ENCODE data around the gene GALK1.

Gene GALK1

DNA sequence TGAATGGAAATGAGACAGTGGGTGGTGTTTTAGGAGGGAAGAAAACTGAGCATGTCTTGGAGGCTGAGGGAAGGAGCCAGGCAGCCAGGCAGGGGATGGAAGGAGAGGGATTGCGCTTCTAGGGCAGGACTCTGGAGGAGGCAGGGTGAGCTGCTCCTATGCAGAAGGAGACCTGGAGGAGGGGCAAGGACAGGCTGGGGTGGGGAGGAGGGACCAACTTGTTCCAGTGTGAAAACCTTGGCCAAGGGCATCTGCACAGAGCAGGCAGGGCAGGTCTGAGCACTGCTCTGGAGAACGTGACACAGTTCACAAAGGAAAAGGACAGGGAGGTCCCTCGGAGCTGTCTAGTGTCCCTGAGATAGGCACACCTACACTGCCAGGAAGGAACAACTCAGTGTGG is 5.5 kb downstream of the GALK1 start:
- no peaks in the 10 kb centered on the region for H3K27me3 ChIP-seq (ENCODE audit: low read depth, low read length)
- peaks cover 3% of the 10 kb centered on the region for H3K36me3 ChIP-seq (replicated peaks; ENCODE audit: low read depth, low read length)
- no peak overlapping the region for H3K4me2 ChIP-seq (ENCODE audit: low read length)
- no peaks in the 10 kb centered on the region for H4K20me1 ChIP-seq (ENCODE audit: insufficient read depth, low read length)
- no peaks in the 10 kb centered on the region for H3K9me3 ChIP-seq (ENCODE audit: insufficient read depth, low read length)
- no peak overlapping the region for H3K4me3 ChIP-seq (ENCODE audit: low read length)
- H3K79me2 ChIP-seq (ENCODE audit: low read length) = no peaks in the 10 kb centered on the region
- no peak for TF ChIP-seq EZH2phosphoT487 (IDR thresholded peaks at IDR 0.05; ENCODE audit: low read depth)
- H2AFZ ChIP-seq (ENCODE audit: low read depth, low read length) = no peak overlapping the region
- H3K27ac ChIP-seq (ENCODE audit: low read length) = no peak overlapping the region
- H3K9ac ChIP-seq (ENCODE audit: low read length) = no peak overlapping the region
- H3K4me1 ChIP-seq (ENCODE audit: low read length) = peaks cover 13% of the 10 kb centered on the region

- Histone ChIP-seq H3K9me3 (ENCODE audit: insufficient read depth, low read length) (no peaks in the 10 kb centered on the region), H3K27ac (ENCODE audit: low read length) (no peak overlapping the region), H2AFZ (ENCODE audit: low read depth, low read length) (no peak overlapping the region), H3K4me3 (ENCODE audit: low read length) (no peak overlapping the region), H3K27me3 (ENCODE audit: low read depth, low read length) (no peaks in the 10 kb centered on the region), H4K20me1 (ENCODE audit: insufficient read depth, low read length) (no peaks in the 10 kb centered on the region), H3K79me2 (ENCODE audit: low read length) (no peaks in the 10 kb centered on the region), H3K4me2 (ENCODE audit: low read length) (no peak overlapping the region), H3K9ac (ENCODE audit: low read length) (no peak overlapping the region), H3K36me3 (replicated peaks; ENCODE audit: low read depth, low read length) (peaks cover 3% of the 10 kb centered on the region), H3K4me1 (ENCODE audit: low read length) (peaks cover 12% of the 10 kb centered on the region)
- TF ChIP-seq EZH2phosphoT487 (IDR thresholded peaks at IDR 0.05; ENCODE audit: low read depth) = no peak
- TF ChIP-seq, protein P1, sequence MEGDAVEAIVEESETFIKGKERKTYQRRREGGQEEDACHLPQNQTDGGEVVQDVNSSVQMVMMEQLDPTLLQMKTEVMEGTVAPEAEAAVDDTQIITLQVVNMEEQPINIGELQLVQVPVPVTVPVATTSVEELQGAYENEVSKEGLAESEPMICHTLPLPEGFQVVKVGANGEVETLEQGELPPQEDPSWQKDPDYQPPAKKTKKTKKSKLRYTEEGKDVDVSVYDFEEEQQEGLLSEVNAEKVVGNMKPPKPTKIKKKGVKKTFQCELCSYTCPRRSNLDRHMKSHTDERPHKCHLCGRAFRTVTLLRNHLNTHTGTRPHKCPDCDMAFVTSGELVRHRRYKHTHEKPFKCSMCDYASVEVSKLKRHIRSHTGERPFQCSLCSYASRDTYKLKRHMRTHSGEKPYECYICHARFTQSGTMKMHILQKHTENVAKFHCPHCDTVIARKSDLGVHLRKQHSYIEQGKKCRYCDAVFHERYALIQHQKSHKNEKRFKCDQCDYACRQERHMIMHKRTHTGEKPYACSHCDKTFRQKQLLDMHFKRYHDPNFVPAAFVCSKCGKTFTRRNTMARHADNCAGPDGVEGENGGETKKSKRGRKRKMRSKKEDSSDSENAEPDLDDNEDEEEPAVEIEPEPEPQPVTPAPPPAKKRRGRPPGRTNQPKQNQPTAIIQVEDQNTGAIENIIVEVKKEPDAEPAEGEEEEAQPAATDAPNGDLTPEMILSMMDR (IDR thresholded peaks at IDR 0.05; ENCODE audit: low read depth, low read length) = peak; percentile 35
Measured at GRCh38 chr17:75758131-75758905, 6.7 kb downstream of the GALK1 start.

- Histone ChIP-seq H3K9ac (ENCODE audit: low read length) (no peak overlapping the region), H4K20me1 (ENCODE audit: insufficient read depth, low read length) (no peaks in the 10 kb centered on the region), H3K4me3 (ENCODE audit: low read length) (no peak overlapping the region), H3K27ac (ENCODE audit: low read length) (no peak overlapping the region), H3K27me3 (ENCODE audit: low read depth, low read length) (no peaks in the 10 kb centered on the region), H3K79me2 (ENCODE audit: low read length) (no peaks in the 10 kb centered on the region), H3K36me3 (replicated peaks; ENCODE audit: low read depth, low read length) (no peaks in the 10 kb centered on the region), H3K4me2 (ENCODE audit: low read length) (no peak overlapping the region), H2AFZ (ENCODE audit: low read depth, low read length) (no peak overlapping the region), H3K4me1 (ENCODE audit: low read length) (peaks cover 19% of the 10 kb centered on the region), H3K9me3 (ENCODE audit: insufficient read depth, low read length) (no peaks in the 10 kb centered on the region)
- TF ChIP-seq EZH2phosphoT487 (IDR thresholded peaks at IDR 0.05; ENCODE audit: low read depth) = no peak
- TF ChIP-seq, protein P1 (IDR thresholded peaks at IDR 0.05; ENCODE audit: low read depth, low read length) = no peak
Measured at GRCh38 chr17:75757086-75757681, 7.8 kb downstream of the GALK1 start.

DNA sequence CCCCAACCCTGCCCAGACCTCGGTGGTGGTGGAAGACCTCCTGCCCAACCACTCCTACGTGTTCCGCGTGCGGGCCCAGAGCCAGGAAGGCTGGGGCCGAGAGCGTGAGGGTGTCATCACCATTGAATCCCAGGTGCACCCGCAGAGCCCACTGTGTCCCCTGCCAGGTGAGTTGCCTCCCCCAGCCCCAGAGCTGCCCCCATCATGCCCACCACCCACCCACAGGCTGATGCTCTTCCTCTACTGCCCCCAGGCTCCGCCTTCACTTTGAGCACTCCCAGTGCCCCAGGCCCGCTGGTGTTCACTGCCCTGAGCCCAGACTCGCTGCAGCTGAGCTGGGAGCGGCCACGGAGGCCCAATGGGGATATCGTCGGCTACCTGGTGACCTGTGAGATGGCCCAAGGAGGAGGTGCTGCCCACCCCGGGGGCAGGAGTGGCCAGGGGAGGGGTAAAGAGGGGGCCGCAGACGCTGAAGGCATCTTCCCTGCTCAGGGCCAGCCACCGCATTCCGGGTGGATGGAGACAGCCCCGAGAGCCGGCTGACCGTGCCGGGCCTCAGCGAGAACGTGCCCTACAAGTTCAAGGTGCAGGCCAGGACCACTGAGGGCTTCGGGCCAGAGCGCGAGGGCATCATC is 8.4 kb downstream of the GALK1 start:
- H3K4me3 ChIP-seq (ENCODE audit: low read length) = no peak overlapping the region
- TF ChIP-seq, protein P1 (IDR thresholded peaks at IDR 0.05; ENCODE audit: low read depth, low read length) = no peak
- TF ChIP-seq EZH2phosphoT487 (IDR thresholded peaks at IDR 0.05; ENCODE audit: low read depth) = no peak
- H3K27me3 ChIP-seq (ENCODE audit: low read depth, low read length) = no peaks in the 10 kb centered on the region
- peaks cover 19% of the 10 kb centered on the region for H3K4me1 ChIP-seq (ENCODE audit: low read length)
- no peaks in the 10 kb centered on the region for H4K20me1 ChIP-seq (ENCODE audit: insufficient read depth, low read length)
- no peak overlapping the region for H3K27ac ChIP-seq (ENCODE audit: low read length)
- no peaks in the 10 kb centered on the region for H3K9me3 ChIP-seq (ENCODE audit: insufficient read depth, low read length)
- H3K79me2 ChIP-seq (ENCODE audit: low read length) = no peaks in the 10 kb centered on the region
- no peaks in the 10 kb centered on the region for H3K36me3 ChIP-seq (replicated peaks; ENCODE audit: low read depth, low read length)
- H3K9ac ChIP-seq (ENCODE audit: low read length) = no peak overlapping the region
- no peak overlapping the region for H3K4me2 ChIP-seq (ENCODE audit: low read length)
- H2AFZ ChIP-seq (ENCODE audit: low read depth, low read length) = no peak overlapping the region

Measured in OCI-LY3 (cell line).